ENCODE data around the gene LY6G5C.

The LY6G5C gene

GRCh38 chr6:31640612-31641011 is 40.3 kb downstream of the LY6G5C start:
- DNase-seq (ENCODE audit: low read depth in 2 of 2) = no peak

- DNase-seq (ENCODE audit: low read depth in 2 of 2) = no peak
Observed at GRCh38 chr6:31639449-31639861, 41.4 kb downstream of the LY6G5C start.

- DNase-seq (ENCODE audit: low read depth in 2 of 2) = no peak
Observed at GRCh38 chr6:31639043-31639442, 41.8 kb downstream of the LY6G5C start.

- DNase-seq (ENCODE audit: low read depth in 2 of 2) = no peak
Observed at GRCh38 chr6:31636698-31637596, 43.9 kb downstream of the LY6G5C start.

- no peak for DNase-seq (ENCODE audit: low read depth in 2 of 2)
Observed at GRCh38 chr6:31634969-31635575, 45.8 kb downstream of the LY6G5C start.

- DNase-seq (ENCODE audit: low read depth in 2 of 2) = no peak
Observed at GRCh38 chr6:31634131-31634530, 46.7 kb downstream of the LY6G5C start.

- no peak for DNase-seq (ENCODE audit: low read depth in 2 of 2)
Observed at GRCh38 chr6:31633447-31633846, 47.4 kb downstream of the LY6G5C start.

- no peak for DNase-seq (ENCODE audit: low read depth in 2 of 2)
Observed at GRCh38 chr6:31632279-31632946, 48.5 kb downstream of the LY6G5C start.

- no peak for DNase-seq (ENCODE audit: low read depth in 2 of 2)
Observed at GRCh38 chr6:31631681-31632278, 49.1 kb downstream of the LY6G5C start.

- no peak for DNase-seq (ENCODE audit: low read depth in 2 of 2)
Observed at GRCh38 chr6:31631209-31631608, 49.7 kb downstream of the LY6G5C start.

- no peak for DNase-seq (ENCODE audit: low read depth in 2 of 2)
Observed at GRCh38 chr6:31630177-31630934, 50.5 kb downstream of the LY6G5C start.

GRCh38 chr6:31629014-31629413 is 51.9 kb downstream of the LY6G5C start:
- DNase-seq (ENCODE audit: low read depth in 2 of 2) = no peak

- no peak for DNase-seq (ENCODE audit: low read depth in 2 of 2)
Observed at GRCh38 chr6:31627690-31628287, 53.1 kb downstream of the LY6G5C start.

- no peak for DNase-seq (ENCODE audit: low read depth in 2 of 2)
Observed at GRCh38 chr6:31626952-31627351, 53.9 kb downstream of the LY6G5C start.

Measured in stimulated activated CD8-positive, alpha-beta memory T cell treated with anti-CD3 and anti-CD28 coated beads, Interleukin-15, amount 100 ng/mL, for 4 hours (primary cell).